HG03571 (cell line): ENCODE data around the gene GALNT1.

Source experiments
- ATAC-seq: cut with Tn5 transposase; IDR thresholded peaks from one replicate; pipeline ENCODE4 v1.9.1; 2021; ENCODE audit not compliant: unreplicated experiment

GALNT1 gene

GRCh38 chr18:35662293-35663062 lies 80.9 kb downstream of the GALNT1 start:
- ATAC-seq, result no peak

GRCh38 chr18:35671966-35672603 lies 90.5 kb downstream of the GALNT1 start:
- ATAC-seq, result no peak

- no peak for ATAC-seq
These were observed 91.4 kb downstream of the GALNT1 start for GRCh38 chr18:35672897-35673296.

- ATAC-seq, result no peak
These were observed 92.1 kb downstream of the GALNT1 start for GRCh38 chr18:35673682-35674081.

GRCh38 chr18:35680139-35680551 lies 98.6 kb downstream of the GALNT1 start:
- ATAC-seq, result no peak

GRCh38 chr18:35682281-35682867 lies 100.8 kb downstream of the GALNT1 start:
- ATAC-seq, result no peak

GRCh38 chr18:35683021-35683420 lies 101.5 kb downstream of the GALNT1 start:
- no peak for ATAC-seq

GRCh38 chr18:35688757-35689156 lies 107.2 kb downstream of the GALNT1 start:
- ATAC-seq, result peak; percentile 89

GRCh38 chr18:35689728-35690127 lies 108.2 kb downstream of the GALNT1 start:
- ATAC-seq, result no peak

- ATAC-seq, result no peak
These were observed 110.1 kb downstream of the GALNT1 start for GRCh38 chr18:35691625-35692024.

- ATAC-seq, result no peak
These were observed 111.3 kb downstream of the GALNT1 start for GRCh38 chr18:35692866-35693265.

GRCh38 chr18:35693829-35694228 lies 112.3 kb downstream of the GALNT1 start:
- no peak for ATAC-seq

GRCh38 chr18:35694808-35695207 lies 113.3 kb downstream of the GALNT1 start:
- no peak for ATAC-seq

- ATAC-seq, result no peak
These were observed 113.8 kb downstream of the GALNT1 start for GRCh38 chr18:35695384-35695783.

GRCh38 chr18:35695803-35696202 lies 114.3 kb downstream of the GALNT1 start:
- ATAC-seq, result no peak

GRCh38 chr18:35696307-35696706 lies 114.8 kb downstream of the GALNT1 start:
- ATAC-seq, result no peak

GRCh38 chr18:35697869-35698268 lies 116.3 kb downstream of the GALNT1 start:
- ATAC-seq, result no peak

- ATAC-seq, result no peak
These were observed 121.6 kb downstream of the GALNT1 start for GRCh38 chr18:35703043-35703688.

- no peak for ATAC-seq
These were observed 124.4 kb downstream of the GALNT1 start for GRCh38 chr18:35705988-35706387.

GRCh38 chr18:35707247-35707646 lies 125.7 kb downstream of the GALNT1 start:
- no peak for ATAC-seq

- no peak for ATAC-seq
These were observed 126.1 kb downstream of the GALNT1 start for GRCh38 chr18:35707674-35708073.

- ATAC-seq, result no peak
These were observed 129.0 kb downstream of the GALNT1 start for GRCh38 chr18:35710581-35710980.
